D721Med (cell line): ENCODE measurements around the gene PGLYRP4.

Source experiments
- DNase-seq: peaks from one replicate; pipeline ENCODE4 v3.0.0; 2011; ENCODE audit warnings: low spot score; ENCODE audit not compliant: insufficient read length
- FAIRE-seq: peaks from 2 replicates; lab custom pipeline; 2011; peaks lifted over from hg19 to GRCh38; lab: Jason Lieb, UNC
- CTCF ChIP-seq: IDR thresholded peaks from 2 replicates; pipeline ENCODE4 v1.5.1; 2012; ENCODE audit warnings: mild to moderate bottlenecking, control low read depth; ENCODE audit not compliant: insufficient read depth; ENCODE audit errors: missing control alignments

The PGLYRP4 gene

DNA sequence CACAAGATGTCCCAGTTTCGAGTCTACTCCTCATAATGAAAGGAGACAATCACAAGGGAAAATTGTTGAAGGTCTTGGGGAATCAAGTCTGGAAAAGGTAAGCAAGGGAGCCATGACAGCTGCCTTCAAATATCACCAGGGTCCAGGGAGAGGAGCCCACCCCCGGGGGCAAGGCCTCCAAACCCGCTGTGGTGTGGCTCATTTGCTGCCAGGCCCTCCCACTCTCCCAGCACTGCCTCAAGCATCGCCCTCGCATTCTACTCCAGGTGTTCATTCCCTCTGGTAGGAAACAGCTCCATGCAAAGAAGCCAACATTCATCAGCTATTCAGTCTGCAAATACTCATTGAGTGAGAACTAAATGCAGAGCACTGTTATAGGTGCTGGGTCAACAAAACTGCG is 17.6 kb upstream of the PGLYRP4 start:
- no peak for FAIRE-seq
- DNase-seq: no peak
- TF ChIP-seq CTCF: no peak

- FAIRE-seq (no peak), DNase-seq (no peak)
- TF ChIP-seq CTCF: no peak
Measured at GRCh38 chr1:153365696-153366095, 17.1 kb upstream of the PGLYRP4 start.

GRCh38 chr1:153364766-153365666 is 16.4 kb upstream of the PGLYRP4 start:
- no peak for FAIRE-seq
- no peak for DNase-seq
- no peak for TF ChIP-seq CTCF

DNA sequence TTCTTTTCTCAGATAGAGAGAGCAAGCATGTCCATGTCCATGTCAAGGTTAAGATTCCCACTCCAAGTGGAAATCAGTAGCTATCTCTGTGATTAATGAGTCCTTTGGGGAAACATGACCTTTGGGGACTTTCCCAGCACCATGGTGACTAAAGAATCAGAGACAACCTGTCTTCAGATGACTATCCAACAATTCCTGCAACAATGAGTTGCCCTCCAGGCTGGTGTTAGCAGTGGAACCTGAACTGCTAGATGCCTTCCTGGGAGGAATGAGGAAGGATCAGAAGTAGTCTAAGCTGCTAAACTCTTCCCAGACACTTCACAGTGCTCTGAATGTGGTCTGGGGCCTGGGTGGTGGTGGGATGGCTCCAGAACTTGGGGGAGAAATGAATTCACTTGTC is 15.5 kb upstream of the PGLYRP4 start:
- no peak for TF ChIP-seq CTCF
- FAIRE-seq (no peak), DNase-seq (no peak)

GRCh38 chr1:153363641-153364040 is 15.0 kb upstream of the PGLYRP4 start:
- DNase-seq (no peak), FAIRE-seq (no peak)
- no peak for TF ChIP-seq CTCF

GRCh38 chr1:153362187-153362775 is 13.6 kb upstream of the PGLYRP4 start:
- no peak for DNase-seq
- no peak for TF ChIP-seq CTCF
- FAIRE-seq: no peak

DNA sequence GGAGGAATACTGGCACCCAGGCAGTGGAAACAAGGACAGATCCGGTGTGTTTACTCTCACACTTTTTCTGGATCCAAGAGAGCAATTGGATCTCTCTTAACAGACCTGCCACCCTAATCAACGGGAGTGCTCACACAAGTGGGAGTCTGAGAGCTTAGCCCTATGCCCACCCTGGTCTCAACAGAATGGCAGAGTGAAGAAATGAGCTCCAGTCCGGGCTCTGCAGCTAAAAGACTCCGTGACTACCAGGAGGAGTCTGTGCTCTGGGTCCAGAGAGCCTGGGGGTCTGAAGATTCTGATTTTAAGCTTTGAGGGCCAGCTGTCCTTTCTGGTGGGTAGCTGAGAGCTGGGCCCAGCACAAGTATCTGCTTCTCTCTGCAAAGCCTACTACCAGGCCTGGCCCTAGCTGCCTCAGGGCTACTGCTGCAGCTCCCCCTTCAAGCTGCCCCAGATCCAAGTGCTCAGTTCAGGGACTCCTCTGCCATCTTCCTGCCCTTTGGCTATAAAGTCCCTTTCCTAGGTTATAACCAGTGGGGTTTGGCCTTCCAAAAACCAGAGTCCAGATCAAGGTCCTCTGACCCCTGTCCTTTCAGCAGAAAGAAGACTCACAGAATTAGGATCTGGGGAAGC is 13.0 kb upstream of the PGLYRP4 start:
- FAIRE-seq (no peak), DNase-seq (no peak)
- no peak for TF ChIP-seq CTCF
